Right atrium auricular region (tissue), 2 donors: ENCODE data around the gene BPGM. TPM values are rescaled to one million over a fixed set of nuclear protein-coding genes. Genes with fewer than 3 reads are reported as not detected.
A peak's percentile ranks its signal among the peaks of the same experiment; 100 is the strongest.

Experiments used
- DNase-seq: peaks from one replicate; pipeline ENCODE4 v3.0.0-alpha.2; 2019; ENCODE audit warnings: low spot score
- H3K27ac ChIP-seq, 2 donors: fragments of 200-600 bp; sonication (generic); 1 replicate in 1 of 2; 2 replicates in 1 of 2; pipeline ENCODE4 v1.5.1; 2016 to 2019
- H3K27me3 ChIP-seq, 2 donors: fragments of 200-600 bp; sonication (generic); one replicate each; pipeline versions ENCODE4 v1.5.1 to v1.6.0; 2017 to 2019
- H3K36me3 ChIP-seq: fragments of 200-600 bp; sonication (generic); one replicate; pipeline ENCODE4 v1.5.1; 2016
- H3K4me1 ChIP-seq, 2 donors: fragments of 200-600 bp; sonication (generic); one replicate each; pipeline versions ENCODE4 v1.5.1 to v1.6.0; 2017 to 2019
- H3K4me3 ChIP-seq, 2 donors: fragments of 200-600 bp; sonication (generic); 1 replicate in 1 of 2; 2 replicates in 1 of 2; pipeline ENCODE4 v1.5.1; 2017 to 2019; ENCODE audit warnings: mild to moderate bottlenecking in 1 of 2, moderate library complexity in 1 of 2
- H3K9me3 ChIP-seq, 2 donors: fragments of 200-600 bp; sonication (generic); one replicate each; pipeline ENCODE4 v1.5.1; 2019
- total RNA-seq, 2 donors: library from RNA; depleted of rRNA; stranded (reverse); fragments of >200 nt; gene quantifications; one replicate each; pipeline ENCODE4 v1.1.0, GENCODE V29; 2016
- TF ChIP-seq, protein P1 (sequence below), 2 donors: fragments of 200-600 bp; sonication (generic); IDR thresholded peaks; one replicate each; pipeline ENCODE4 v1.5.1; 2019; ENCODE audit warnings: antibody characterized with exemption in 2 of 2

BPGM gene
- total RNA-seq, 2 donors from 2014 or later, result 12.5 to 16.7 TPM

DNA sequence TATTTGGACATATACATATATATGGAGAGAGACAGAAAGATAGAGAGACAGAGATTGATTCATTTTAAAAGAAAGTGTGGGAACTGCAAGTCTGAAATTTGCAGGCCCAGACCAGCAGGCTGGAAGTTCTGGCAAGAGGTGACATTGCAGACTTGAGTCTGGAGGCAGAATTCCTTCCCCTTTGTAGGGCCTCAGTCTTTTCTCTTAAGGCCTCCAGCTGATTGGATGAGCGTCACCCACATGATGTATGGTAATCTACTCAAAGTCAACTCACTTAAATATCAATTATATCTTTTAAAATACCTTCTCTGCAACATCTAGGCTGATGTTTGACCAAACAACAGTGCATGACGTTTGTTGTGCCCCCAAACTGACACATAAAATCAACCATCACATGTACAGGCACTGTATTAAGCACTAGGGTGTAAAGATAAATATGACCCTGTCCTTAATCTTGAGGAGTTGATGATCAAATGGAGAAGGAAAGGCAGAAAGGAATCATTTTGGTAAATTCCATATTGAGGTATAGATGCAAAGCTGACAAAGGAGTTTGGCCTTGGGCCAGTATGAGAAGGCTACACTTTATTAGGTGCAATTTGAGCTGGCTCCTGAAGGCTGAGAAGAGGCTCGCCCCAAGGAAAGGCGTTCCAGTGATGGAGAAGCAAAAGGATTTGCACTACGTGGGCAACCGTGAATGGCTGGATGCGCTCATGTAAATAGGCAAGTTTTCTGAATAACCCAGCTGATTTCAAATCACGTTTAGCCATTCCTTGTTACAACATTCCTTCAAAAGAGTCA, 52.6 kb downstream of the BPGM start:
- TF ChIP-seq, protein P1, sequence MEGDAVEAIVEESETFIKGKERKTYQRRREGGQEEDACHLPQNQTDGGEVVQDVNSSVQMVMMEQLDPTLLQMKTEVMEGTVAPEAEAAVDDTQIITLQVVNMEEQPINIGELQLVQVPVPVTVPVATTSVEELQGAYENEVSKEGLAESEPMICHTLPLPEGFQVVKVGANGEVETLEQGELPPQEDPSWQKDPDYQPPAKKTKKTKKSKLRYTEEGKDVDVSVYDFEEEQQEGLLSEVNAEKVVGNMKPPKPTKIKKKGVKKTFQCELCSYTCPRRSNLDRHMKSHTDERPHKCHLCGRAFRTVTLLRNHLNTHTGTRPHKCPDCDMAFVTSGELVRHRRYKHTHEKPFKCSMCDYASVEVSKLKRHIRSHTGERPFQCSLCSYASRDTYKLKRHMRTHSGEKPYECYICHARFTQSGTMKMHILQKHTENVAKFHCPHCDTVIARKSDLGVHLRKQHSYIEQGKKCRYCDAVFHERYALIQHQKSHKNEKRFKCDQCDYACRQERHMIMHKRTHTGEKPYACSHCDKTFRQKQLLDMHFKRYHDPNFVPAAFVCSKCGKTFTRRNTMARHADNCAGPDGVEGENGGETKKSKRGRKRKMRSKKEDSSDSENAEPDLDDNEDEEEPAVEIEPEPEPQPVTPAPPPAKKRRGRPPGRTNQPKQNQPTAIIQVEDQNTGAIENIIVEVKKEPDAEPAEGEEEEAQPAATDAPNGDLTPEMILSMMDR (IDR thresholded peaks at IDR 0.05), result no peak
- Histone ChIP-seq H3K36me3 (no peaks in the 10 kb centered on the region), H3K27ac (no peak overlapping the region), H3K9me3 (no peaks in the 10 kb centered on the region), H3K27me3 (no peaks in the 10 kb centered on the region), H3K4me3 (no peak overlapping the region), H3K4me1 (peaks cover 0 to 21% of the 10 kb centered on the region in 2 donors)
- no peak for DNase-seq

DNA sequence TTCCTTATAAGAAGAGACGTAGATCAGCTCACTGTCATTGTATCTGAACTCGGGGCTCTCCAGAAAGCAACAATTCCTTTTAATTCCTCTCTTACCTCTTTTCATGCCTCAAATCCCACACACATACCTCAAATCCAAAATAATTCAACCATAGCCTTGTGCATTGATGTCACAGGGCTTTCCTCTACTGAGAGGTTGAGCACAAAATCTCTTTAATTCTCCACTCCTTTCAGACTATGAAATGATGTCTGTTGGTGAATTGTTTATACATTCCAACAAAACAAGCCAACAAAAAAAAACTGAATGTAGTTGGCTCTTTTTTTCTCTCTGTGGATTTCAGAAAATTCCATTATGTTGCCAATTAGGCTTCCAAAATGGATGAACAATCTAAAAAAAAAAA, 53.2 kb downstream of the BPGM start:
- H3K4me3 ChIP-seq, result no peak overlapping the region
- no peak overlapping the region for H3K27ac ChIP-seq

DNA sequence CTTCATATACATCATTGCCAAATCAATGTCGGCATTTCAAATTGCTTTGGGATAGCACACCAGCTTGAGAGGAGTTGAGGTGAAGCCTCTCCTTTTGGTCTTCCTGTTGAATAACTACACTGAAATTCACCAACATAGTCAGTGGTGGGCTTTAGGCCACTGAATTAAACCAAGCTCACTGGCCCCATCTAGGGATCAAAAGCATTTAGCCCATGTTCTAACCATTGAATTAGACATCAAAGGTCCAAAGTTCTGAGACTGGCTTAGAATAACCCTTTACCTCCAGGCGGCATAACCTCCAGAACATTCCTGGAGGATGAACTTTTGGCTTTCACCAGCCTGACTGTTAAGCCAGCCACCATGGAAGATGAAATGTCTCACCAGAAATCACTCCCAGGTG, 54.6 kb downstream of the BPGM start:
- H3K4me1 ChIP-seq, result peaks cover 0 to 12% of the 10 kb centered on the region in 2 donors
- no peak for DNase-seq
- H3K27ac ChIP-seq, result no peak overlapping the region
- TF ChIP-seq, protein P1 (IDR thresholded peaks at IDR 0.05), result peak in 1 of 2 donors; percentile 36
- no peaks in the 10 kb centered on the region for H3K9me3 ChIP-seq
- no peak overlapping the region for H3K4me3 ChIP-seq
- no peaks in the 10 kb centered on the region for H3K27me3 ChIP-seq
- no peaks in the 10 kb centered on the region for H3K36me3 ChIP-seq

More for the DNA sequence above, 53.2 kb downstream of the BPGM start:
- peaks cover 0 to 21% of the 10 kb centered on the region in 2 donors for H3K4me1 ChIP-seq
- H3K27me3 ChIP-seq, result no peaks in the 10 kb centered on the region
- TF ChIP-seq, protein P1 (IDR thresholded peaks at IDR 0.05), result no peak
- no peak for DNase-seq
- H3K9me3 ChIP-seq, result no peaks in the 10 kb centered on the region
- H3K36me3 ChIP-seq, result no peaks in the 10 kb centered on the region

DNA sequence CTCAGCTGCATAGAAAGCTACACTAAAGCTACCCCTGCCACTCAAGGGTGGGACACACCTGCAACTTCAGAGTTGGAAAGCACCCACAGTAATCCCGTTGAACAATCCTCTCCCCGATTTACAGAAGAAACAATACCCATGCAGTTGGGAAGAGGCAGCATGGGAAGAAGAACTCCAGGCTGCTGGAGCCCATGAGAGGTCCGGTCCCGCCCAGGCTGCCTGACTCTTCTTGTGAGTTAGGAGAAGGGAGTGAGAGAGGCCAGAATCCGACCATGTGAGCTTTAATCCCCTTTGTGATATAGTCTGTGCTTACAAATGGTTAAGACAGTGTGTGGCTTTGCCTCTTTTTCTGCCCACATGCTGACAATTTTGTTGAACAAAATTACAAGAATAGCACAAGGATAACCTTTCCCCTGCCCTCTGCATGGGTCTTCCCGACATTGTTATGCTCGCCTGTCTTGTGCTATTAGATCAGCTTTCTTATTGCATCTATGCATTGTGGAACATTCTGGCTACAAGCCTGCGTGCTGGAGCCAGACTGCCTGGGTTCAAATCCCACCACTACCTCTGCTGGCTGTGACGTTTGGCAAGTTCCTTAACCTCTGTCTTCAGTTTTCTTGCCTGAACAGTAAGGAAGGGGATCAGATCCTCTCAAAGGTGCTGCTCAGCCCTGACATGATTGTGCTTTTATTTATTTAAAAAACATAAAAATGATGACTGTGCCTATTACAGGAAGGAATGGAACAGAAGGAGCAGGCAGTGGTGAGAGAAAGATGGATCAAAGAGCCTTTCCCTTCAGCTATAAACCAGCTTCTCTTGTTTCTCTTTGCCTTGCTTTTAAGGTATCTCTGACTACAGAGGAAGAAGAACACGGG, 56.0 kb downstream of the BPGM start:
- Histone ChIP-seq H3K4me3 (no peak overlapping the region), H3K9me3 (no peaks in the 10 kb centered on the region), H3K4me1 (peaks cover 0 to 12% of the 10 kb centered on the region in 2 donors), H3K27ac (peak overlapping the region; percentile 47 to 56), H3K36me3 (no peaks in the 10 kb centered on the region), H3K27me3 (no peaks in the 10 kb centered on the region)
- TF ChIP-seq, protein P1 (IDR thresholded peaks at IDR 0.05), result no peak
- DNase-seq, result no peak

DNA sequence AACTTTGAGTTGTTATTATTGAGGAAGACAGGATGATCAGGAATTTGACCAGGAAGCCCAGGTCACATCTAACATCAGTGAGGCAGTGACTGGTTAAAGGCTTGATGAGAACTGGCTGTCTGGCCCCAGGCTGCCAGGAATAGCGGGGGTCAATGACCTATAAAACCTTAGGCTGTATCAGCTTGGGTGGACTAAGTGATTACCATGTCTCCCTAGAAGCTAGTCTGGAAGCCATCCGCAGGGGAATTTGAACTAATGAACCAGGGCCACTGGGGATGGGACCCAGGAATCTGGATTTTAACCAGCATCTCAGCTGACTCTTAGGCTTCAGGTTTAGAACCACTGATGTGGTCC, 56.6 kb downstream of the BPGM start:
- peaks cover 0 to 12% of the 10 kb centered on the region in 2 donors for H3K4me1 ChIP-seq
- no peak overlapping the region for H3K4me3 ChIP-seq

More for the DNA sequence above, 56.6 kb downstream of the BPGM start:
- DNase-seq, result no peak
- no peaks in the 10 kb centered on the region for H3K9me3 ChIP-seq
- H3K27ac ChIP-seq, result peak overlapping the region; percentile 47 to 56
- H3K36me3 ChIP-seq, result no peaks in the 10 kb centered on the region
- TF ChIP-seq, protein P1 (IDR thresholded peaks at IDR 0.05), result no peak
- H3K27me3 ChIP-seq, result no peaks in the 10 kb centered on the region
